Measurements from ENCODE around the gene TMEM8B. TPM values are rescaled to one million over a fixed set of nuclear protein-coding genes. Genes with fewer than 3 reads are reported as not detected.

The TMEM8B gene
- total and polyA plus RNA-seq, 9 of the 15 experiments (the other 6 are each of a cell fraction or from before 2014, with no cell fraction given) = 0.01 to 2.2 (median 1.1) TPM

- Histone ChIP-seq H3K4me1 (replicated peaks in 1 of 2; ENCODE audit: control insufficient read depth in 2 of 2, insufficient read depth in 2 of 2, low read length in 2 of 2) (peaks cover 0 to 7% of the 10 kb centered on the region in 2 experiments; a peak in 2 of 5 replicates), H3K9me3 (replicated peaks; ENCODE audit: control insufficient read depth, insufficient read depth, low read depth, low read length) (no peaks in the 10 kb centered on the region), H3K27me3 (ENCODE audit: control insufficient read depth in 2 of 2, insufficient read depth in 2 of 2, low read length in 2 of 2) (peaks cover 0 to 11% of the 10 kb centered on the region in 2 experiments; a peak in 4 of 5 replicates), H3K79me2 (ENCODE audit: control insufficient read depth, insufficient read depth, low read length) (no peaks in the 10 kb centered on the region), H4K20me1 (replicated peaks; ENCODE audit: control insufficient read depth, insufficient read depth, low read length) (no peaks in the 10 kb centered on the region), H3K36me3 (ENCODE audit: control insufficient read depth, insufficient read depth, low read length) (no peaks in the 10 kb centered on the region), H3K9ac (ENCODE audit: insufficient read depth in 1 of 2, low read depth in 2 of 2, low read length in 2 of 2) (no peak overlapping the region), H3K27ac (ENCODE audit: extremely low read depth, low read depth, low read length) (no peak overlapping the region), H3K9me1 (ENCODE audit: control insufficient read depth, insufficient read depth, low read length) (no peaks in the 10 kb centered on the region), H3K4me2 (ENCODE audit: insufficient read depth, low read length) (no peak overlapping the region), H2AFZ (ENCODE audit: low read depth, low read length) (no peak overlapping the region), H3K4me3 (no peak overlapping the region)
- 8% methylated on average over 4 of the region's 4 CpGs for WGBS (ENCODE audit: insufficient coverage, low coverage, missing lambda C conversion rate)
- no peak for ATAC-seq
- FAIRE-seq = no peak
- in situ Hi-C loops (cut with MboI) (no loop called here), intact Hi-C loops (cut with micrococcal nuclease) (no loop called here)
- no TSS peak for BruUV-seq (replicated peaks)
- peak in 2 of 4 experiments; percentile 8 to 20 for DNase-seq (ENCODE audit: extremely low read depth in 1 of 4, low spot score in 3 of 4)
- ChIA-PET CTCF (ENCODE audit: low intra/inter-chr PET ratio) (interaction anchor here (0.5 kb wide), 1 partner anchor 18 kb away, joined by 3 read pairs; no protein-coding TSS in a partner anchor), POLR2A (interaction anchor here (1.2 kb wide), 1 partner anchor 16 kb away, joined by 3 read pairs; no protein-coding TSS in a partner anchor)
- TF ChIP-seq, protein P1, sequence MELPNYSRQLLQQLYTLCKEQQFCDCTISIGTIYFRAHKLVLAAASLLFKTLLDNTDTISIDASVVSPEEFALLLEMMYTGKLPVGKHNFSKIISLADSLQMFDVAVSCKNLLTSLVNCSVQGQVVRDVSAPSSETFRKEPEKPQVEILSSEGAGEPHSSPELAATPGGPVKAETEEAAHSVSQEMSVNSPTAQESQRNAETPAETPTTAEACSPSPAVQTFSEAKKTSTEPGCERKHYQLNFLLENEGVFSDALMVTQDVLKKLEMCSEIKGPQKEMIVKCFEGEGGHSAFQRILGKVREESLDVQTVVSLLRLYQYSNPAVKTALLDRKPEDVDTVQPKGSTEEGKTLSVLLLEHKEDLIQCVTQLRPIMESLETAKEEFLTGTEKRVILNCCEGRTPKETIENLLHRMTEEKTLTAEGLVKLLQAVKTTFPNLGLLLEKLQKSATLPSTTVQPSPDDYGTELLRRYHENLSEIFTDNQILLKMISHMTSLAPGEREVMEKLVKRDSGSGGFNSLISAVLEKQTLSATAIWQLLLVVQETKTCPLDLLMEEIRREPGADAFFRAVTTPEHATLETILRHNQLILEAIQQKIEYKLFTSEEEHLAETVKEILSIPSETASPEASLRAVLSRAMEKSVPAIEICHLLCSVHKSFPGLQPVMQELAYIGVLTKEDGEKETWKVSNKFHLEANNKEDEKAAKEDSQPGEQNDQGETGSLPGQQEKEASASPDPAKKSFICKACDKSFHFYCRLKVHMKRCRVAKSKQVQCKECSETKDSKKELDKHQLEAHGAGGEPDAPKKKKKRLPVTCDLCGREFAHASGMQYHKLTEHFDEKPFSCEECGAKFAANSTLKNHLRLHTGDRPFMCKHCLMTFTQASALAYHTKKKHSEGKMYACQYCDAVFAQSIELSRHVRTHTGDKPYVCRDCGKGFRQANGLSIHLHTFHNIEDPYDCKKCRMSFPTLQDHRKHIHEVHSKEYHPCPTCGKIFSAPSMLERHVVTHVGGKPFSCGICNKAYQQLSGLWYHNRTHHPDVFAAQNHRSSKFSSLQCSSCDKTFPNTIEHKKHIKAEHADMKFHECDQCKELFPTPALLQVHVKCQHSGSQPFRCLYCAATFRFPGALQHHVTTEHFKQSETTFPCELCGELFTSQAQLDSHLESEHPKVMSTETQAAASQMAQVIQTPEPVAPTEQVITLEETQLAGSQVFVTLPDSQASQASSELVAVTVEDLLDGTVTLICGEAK (IDR thresholded peaks at IDR 0.05) = no peak
- TF ChIP-seq, protein P1 (CRISPR knock-in tag; IDR thresholded peaks at IDR 0.05) = no peak
- TF ChIP-seq TAF1 (IDR thresholded peaks at IDR 0.05; ENCODE audit: control insufficient read depth, extremely low read depth, insufficient read depth, low read length, severe bottlenecking) = no peak
- no peak for TF ChIP-seq MAFG (tag; conservative IDR thresholded peaks at IDR 0.05)
- no peak for TF ChIP-seq GTF2F1 (IDR thresholded peaks at IDR 0.05; ENCODE audit: low read depth, low read length)
- no peak for TF ChIP-seq MEF2D (tag; conservative IDR thresholded peaks at IDR 0.05; ENCODE audit: low read depth)
- TF ChIP-seq VEZF1 (CRISPR knock-in tag; IDR thresholded peaks at IDR 0.05) = no peak
- TF ChIP-seq KHSRP (IDR thresholded peaks at IDR 0.05) = no peak
- no peak for TF ChIP-seq ZFPM2 (CRISPR knock-in tag; IDR thresholded peaks at IDR 0.05)
- no peak for TF ChIP-seq POLR3G (IDR thresholded peaks at IDR 0.05; ENCODE audit: extremely low read depth, insufficient read length, insufficient replicate concordance)
- TF ChIP-seq MTA2 (IDR thresholded peaks at IDR 0.05; ENCODE audit: low read depth) = no peak
- TF ChIP-seq SETDB1 (IDR thresholded peaks at IDR 0.05; ENCODE audit: low read length) = no peak
Measured at GRCh38 chr9:35847792-35848572, 19.0 kb downstream of the TMEM8B start.
